PC-9 (cell line): ENCODE data around the gene THAP10. TPM values are rescaled to one million over a fixed set of nuclear protein-coding genes. Genes with fewer than 3 reads are reported as not detected.
A peak's percentile ranks its signal among the peaks of the same experiment; 100 is the strongest.

Experiments
- BruUV-seq: library from RNA; stranded (reverse); fragments of 400-500 nt; replicated peaks from 2 replicates; lab custom pipeline; 2021; lab: Mats Ljungman, UMichigan
- CTCF ChIA-PET: fragments of 300-600 bp; sonication (Branson Sonifier 250); formaldehyde crosslinking; loops from one replicate; lab custom pipeline; 2022; ENCODE audit warnings: antibody characterized with exemption; lab: Charles Lee
- POLR2A ChIA-PET: fragments of 300-600 bp; sonication (Branson Sonifier 250); formaldehyde crosslinking; loops from one replicate; lab custom pipeline; 2022; ENCODE audit warnings: antibody characterized with exemption; ENCODE audit not compliant: unreplicated experiment; lab: Charles Lee
- DNase-seq, 2 experiments: peaks; one replicate each; pipeline versions ENCODE4 v3.0.0 to v3.0.0-alpha.2; 2015 to 2022; ENCODE audit warnings: mixed read lengths in 1 of 2
- H2AFZ ChIP-seq: fragments of 200-600 bp; sonication (generic); 2 replicates; pipeline ENCODE4 v1.8.1; 2017; ENCODE audit warnings: antibody characterized with exemption
- H3F3A ChIP-seq: fragments of 200-600 bp; sonication (generic); 2 replicates; pipeline ENCODE4 v1.8.1; 2017; ENCODE audit warnings: antibody characterized with exemption, mild to moderate bottlenecking, low read depth; ENCODE audit not compliant: insufficient read depth
- H3K27ac ChIP-seq: fragments of 200-600 bp; sonication (generic); 2 replicates; pipeline ENCODE4 v1.6.1; 2016; ENCODE audit warnings: mixed run types
- H3K27me3 ChIP-seq: fragments of 200-600 bp; sonication (generic); 2 replicates; pipeline ENCODE4 v1.6.1; 2016; ENCODE audit warnings: low read depth, mixed run types; ENCODE audit not compliant: insufficient read depth
- H3K36me3 ChIP-seq: fragments of 200-600 bp; sonication (generic); 2 replicates; pipeline ENCODE4 v1.6.1; 2016; ENCODE audit warnings: low read depth, mixed run types
- H3K4me1 ChIP-seq: fragments of 200-600 bp; sonication (generic); replicated peaks from 2 replicates; pipeline ENCODE4 v1.6.1; 2016; ENCODE audit warnings: mixed run types; ENCODE audit not compliant: insufficient read depth
- H3K4me2 ChIP-seq: fragments of 200-600 bp; sonication (generic); 2 replicates; pipeline ENCODE4 v1.6.1; 2017; ENCODE audit warnings: mixed run types
- H3K4me3 ChIP-seq: fragments of 200-600 bp; sonication (generic); 2 replicates; pipeline ENCODE4 v1.6.1; 2016; ENCODE audit warnings: mixed run types
- H3K79me2 ChIP-seq: fragments of 200-600 bp; sonication (generic); 2 replicates; pipeline ENCODE4 v1.6.1; 2017; ENCODE audit warnings: low read depth, mixed run types
- H3K9me2 ChIP-seq: fragments of 200-600 bp; sonication (generic); 2 replicates; pipeline ENCODE4 v1.8.1; 2017; ENCODE audit warnings: mild to moderate bottlenecking; ENCODE audit not compliant: insufficient read depth
- H3K9me3 ChIP-seq: fragments of 200-600 bp; sonication (generic); 2 replicates; pipeline ENCODE4 v1.8.1; 2016; ENCODE audit warnings: low read depth; ENCODE audit not compliant: insufficient read depth
- H4K20me1 ChIP-seq: fragments of 200-600 bp; sonication (generic); 2 replicates; pipeline ENCODE4 v1.8.1; 2017; ENCODE audit not compliant: insufficient read depth
- EZH2 ChIP-seq: fragments of 200-600 bp; sonication (generic); IDR thresholded peaks from 2 replicates; pipeline ENCODE4 v1.8.0; 2017; ENCODE audit warnings: antibody characterized with exemption, low read depth
- intact Hi-C: fragments of 100-400 bp; cut with micrococcal nuclease; formaldehyde crosslinking; loops from one replicate; pipeline ENCODE4 v1.10.0; 2022; ENCODE audit not compliant: unreplicated experiment
- total RNA-seq: library from RNA; stranded (reverse); gene quantifications from 2 replicates; pipeline ENCODE4 v1.2.3, GENCODE V29; 2021
- TF ChIP-seq, protein P1 (sequence below): fragments of 200-600 bp; sonication (generic); conservative IDR thresholded peaks from 2 replicates; pipeline ENCODE4 v1.6.1; 2017; ENCODE audit warnings: mixed run types, antibody characterized with exemption, mild to moderate bottlenecking, moderate library complexity

The THAP10 gene
- total RNA-seq, 1 experiment from 2014 or later: 5.5 TPM

DNA sequence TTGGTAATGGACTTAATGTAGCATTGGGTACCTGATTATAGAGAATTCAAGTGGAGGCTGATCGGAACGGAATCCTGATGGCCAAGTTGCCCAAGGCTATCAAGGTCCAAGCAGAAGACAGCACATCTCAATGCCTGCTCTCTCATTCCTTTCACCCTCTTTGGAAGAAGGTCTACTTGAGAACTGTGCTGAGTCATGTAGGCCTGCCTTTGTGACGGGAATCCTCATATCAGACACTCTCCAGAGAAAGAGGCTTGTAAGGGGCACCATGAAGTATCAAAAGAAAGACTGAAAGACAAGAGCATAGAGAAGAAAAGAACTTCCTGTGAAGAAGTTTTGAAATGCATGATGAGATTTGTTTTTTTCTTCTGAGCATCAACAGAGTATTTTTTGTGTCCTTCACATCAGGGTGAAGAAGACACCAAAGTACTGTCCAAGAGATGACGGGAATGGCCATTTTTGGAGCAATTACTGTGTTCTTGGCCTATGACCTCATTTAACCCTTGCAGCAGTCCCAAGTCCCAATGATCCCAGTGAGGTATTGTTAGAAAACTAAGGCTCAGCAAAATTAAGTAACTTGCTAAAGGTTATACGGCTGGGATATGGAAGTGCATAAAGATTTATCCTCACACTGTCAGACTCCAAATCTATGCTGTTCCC, 25.1 kb downstream of the THAP10 start:
- ChIA-PET POLR2A (no interaction called here), CTCF (no interaction called here)
- Histone ChIP-seq H3K9me2 (no peaks in the 10 kb centered on the region), H3K4me3 (no peak overlapping the region), H3K4me1 (peaks cover 15% of the 10 kb centered on the region), H3F3A (peaks cover 17% of the 10 kb centered on the region; the same call in 1 of the 2 replicates), H3K4me2 (no peak overlapping the region), H3K27ac (no peak overlapping the region), H3K79me2 (no peaks in the 10 kb centered on the region), H2AFZ (no peak overlapping the region), H3K27me3 (no peaks in the 10 kb centered on the region), H4K20me1 (no peaks in the 10 kb centered on the region), H3K9me3 (no peaks in the 10 kb centered on the region), H3K36me3 (no peaks in the 10 kb centered on the region)
- intact Hi-C loops: no loop called here
- no peak for DNase-seq
- TF ChIP-seq, protein P1, sequence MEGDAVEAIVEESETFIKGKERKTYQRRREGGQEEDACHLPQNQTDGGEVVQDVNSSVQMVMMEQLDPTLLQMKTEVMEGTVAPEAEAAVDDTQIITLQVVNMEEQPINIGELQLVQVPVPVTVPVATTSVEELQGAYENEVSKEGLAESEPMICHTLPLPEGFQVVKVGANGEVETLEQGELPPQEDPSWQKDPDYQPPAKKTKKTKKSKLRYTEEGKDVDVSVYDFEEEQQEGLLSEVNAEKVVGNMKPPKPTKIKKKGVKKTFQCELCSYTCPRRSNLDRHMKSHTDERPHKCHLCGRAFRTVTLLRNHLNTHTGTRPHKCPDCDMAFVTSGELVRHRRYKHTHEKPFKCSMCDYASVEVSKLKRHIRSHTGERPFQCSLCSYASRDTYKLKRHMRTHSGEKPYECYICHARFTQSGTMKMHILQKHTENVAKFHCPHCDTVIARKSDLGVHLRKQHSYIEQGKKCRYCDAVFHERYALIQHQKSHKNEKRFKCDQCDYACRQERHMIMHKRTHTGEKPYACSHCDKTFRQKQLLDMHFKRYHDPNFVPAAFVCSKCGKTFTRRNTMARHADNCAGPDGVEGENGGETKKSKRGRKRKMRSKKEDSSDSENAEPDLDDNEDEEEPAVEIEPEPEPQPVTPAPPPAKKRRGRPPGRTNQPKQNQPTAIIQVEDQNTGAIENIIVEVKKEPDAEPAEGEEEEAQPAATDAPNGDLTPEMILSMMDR: no peak
- TF ChIP-seq EZH2: no peak
- no TSS peak for BruUV-seq

GRCh38 chr15:70863450-70864218, 28.6 kb downstream of the THAP10 start:
- no peaks in the 10 kb centered on the region for H3K79me2 ChIP-seq
- H3K36me3 ChIP-seq: no peaks in the 10 kb centered on the region
- peaks cover 17% of the 10 kb centered on the region; the same call in 1 of the 2 replicates for H3F3A ChIP-seq
- peak; percentile 46 to 82 for DNase-seq
- no TSS peak for BruUV-seq
- peak overlapping the region; percentile 46; the same call in 1 of the 2 replicates for H3K27ac ChIP-seq
- no peaks in the 10 kb centered on the region for H3K9me3 ChIP-seq
- no peaks in the 10 kb centered on the region for H4K20me1 ChIP-seq
- intact Hi-C loops: no loop called here
- H3K9me2 ChIP-seq: no peaks in the 10 kb centered on the region
- ChIA-PET CTCF (interaction anchor here (0.6 to 1.5 kb wide), 4 partner anchors 11 to 1368 kb away, joined by 4 to 17 read pairs (median 10); no protein-coding TSS in a partner anchor), POLR2A (interaction anchor here (0.6 to 0.7 kb wide), 2 partner anchors 12 to 403 kb away, joined by 3 to 5 read pairs; no protein-coding TSS in a partner anchor)
- H3K4me2 ChIP-seq: 0 out of 2 replicates have a peak overlapping the region, but pooled peaks have one; percentile 32
- H3K4me3 ChIP-seq: no peak overlapping the region
- peaks cover 15% of the 10 kb centered on the region for H3K4me1 ChIP-seq
- H3K27me3 ChIP-seq: no peaks in the 10 kb centered on the region
- no peak for TF ChIP-seq EZH2
- TF ChIP-seq, protein P1: no peak
- H2AFZ ChIP-seq: no peak overlapping the region

GRCh38 chr15:70859998-70860397, 32.2 kb downstream of the THAP10 start:
- H3K36me3 ChIP-seq: no peaks in the 10 kb centered on the region
- intact Hi-C loops: no loop called here
- no peaks in the 10 kb centered on the region for H3K79me2 ChIP-seq
- H3K4me3 ChIP-seq: no peak overlapping the region
- H4K20me1 ChIP-seq: no peaks in the 10 kb centered on the region
- H3K9me3 ChIP-seq: no peaks in the 10 kb centered on the region
- H3F3A ChIP-seq: peaks cover 42% of the 10 kb centered on the region
- no peak overlapping the region for H3K4me2 ChIP-seq
- TF ChIP-seq, protein P1: no peak
- no peak for TF ChIP-seq EZH2
- DNase-seq: no peak
- H3K9me2 ChIP-seq: no peaks in the 10 kb centered on the region
- ChIA-PET CTCF (no interaction called here), POLR2A (no interaction called here)
- peaks cover 37% of the 10 kb centered on the region for H3K4me1 ChIP-seq
- no peak overlapping the region for H3K27ac ChIP-seq
- no peak overlapping the region for H2AFZ ChIP-seq
- no peaks in the 10 kb centered on the region for H3K27me3 ChIP-seq
- BruUV-seq: no TSS peak
